Fibroblast of the conjunctiva (primary cell): Measurements from ENCODE around the gene C5AR2.
A peak's percentile ranks its signal among the peaks of the same experiment; 100 is the strongest.
"Not testable (repeated sequence)": the region's sequence is repeated elsewhere in the genome, so short reads cannot be mapped to it uniquely, and the experiment has no call there.

Experiments used
- DNase-seq: peaks from one replicate; pipeline ENCODE4 v3.0.0-alpha.2; 2010; ENCODE audit warnings: low read depth

C5AR2 gene

GRCh38 chr19:47388721-47389120 lies 56.7 kb downstream of the C5AR2 start:
- DNase-seq, result not testable (repeated sequence)

GRCh38 chr19:47389150-47389556 lies 57.2 kb downstream of the C5AR2 start:
- no peak for DNase-seq

GRCh38 chr19:47390533-47391488 lies 58.8 kb downstream of the C5AR2 start:
- no peak for DNase-seq

GRCh38 chr19:47391510-47392223 lies 59.7 kb downstream of the C5AR2 start:
- peak; percentile 57 for DNase-seq
